HG03175 (cell line): ENCODE measurements around the gene NRG3.

Source experiments
- ATAC-seq: cut with Tn5 transposase; IDR thresholded peaks from one replicate; pipeline ENCODE4 v1.9.1; 2021; ENCODE audit warnings: mild to moderate bottlenecking, moderate library complexity; ENCODE audit not compliant: unreplicated experiment

Gene NRG3

DNA sequence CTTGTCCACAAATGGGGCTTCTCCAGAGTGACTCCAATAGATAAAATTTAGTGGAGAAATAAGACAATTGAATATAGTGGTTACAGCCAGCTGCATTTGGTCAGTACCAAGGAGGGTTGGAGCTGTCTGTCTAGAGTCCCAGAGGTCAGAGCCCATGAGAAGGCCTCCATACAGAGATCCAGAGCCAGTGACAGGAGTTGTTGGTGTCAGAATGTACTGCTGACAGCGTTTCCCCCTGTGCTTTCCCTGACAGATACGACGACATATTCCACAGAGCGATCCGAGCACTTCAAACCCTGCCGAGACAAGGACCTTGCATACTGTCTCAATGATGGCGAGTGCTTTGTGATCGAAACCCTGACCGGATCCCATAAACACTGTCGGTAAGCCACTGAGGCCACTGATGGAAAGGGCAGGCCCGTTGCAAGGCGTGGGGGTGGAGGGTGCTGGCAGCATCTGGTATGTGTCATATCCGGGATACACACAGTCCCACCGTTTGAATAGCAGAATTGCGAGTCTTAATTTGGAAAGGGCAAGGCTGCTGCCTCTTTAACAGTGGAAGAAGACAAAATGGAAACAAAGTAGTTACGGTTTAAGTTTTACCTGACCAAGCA, 483.6 kb downstream of the NRG3 start:
- ATAC-seq, result no peak

- no peak for ATAC-seq
Measured at GRCh38 chr10:82361256-82361655, 486.3 kb downstream of the NRG3 start.

DNA sequence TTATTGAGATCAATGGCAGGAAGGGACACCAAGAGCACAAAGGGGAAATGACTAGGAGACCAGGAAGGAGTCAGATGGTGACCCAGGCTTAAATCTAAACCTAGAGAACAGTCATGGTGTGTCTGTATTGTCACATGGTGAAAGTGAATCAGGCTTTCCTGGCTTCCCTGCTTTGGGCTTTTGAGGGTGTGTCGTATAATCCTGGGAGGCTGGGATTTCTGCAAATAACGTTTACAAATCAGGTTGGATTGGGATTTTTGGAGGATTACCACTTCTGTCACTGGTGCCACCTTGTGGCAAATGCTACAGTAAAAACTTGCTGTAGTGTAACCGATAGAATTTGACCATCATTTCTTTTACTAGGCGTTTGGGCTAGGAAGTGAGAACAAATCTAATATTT, 502.6 kb downstream of the NRG3 start:
- no peak for ATAC-seq

DNA sequence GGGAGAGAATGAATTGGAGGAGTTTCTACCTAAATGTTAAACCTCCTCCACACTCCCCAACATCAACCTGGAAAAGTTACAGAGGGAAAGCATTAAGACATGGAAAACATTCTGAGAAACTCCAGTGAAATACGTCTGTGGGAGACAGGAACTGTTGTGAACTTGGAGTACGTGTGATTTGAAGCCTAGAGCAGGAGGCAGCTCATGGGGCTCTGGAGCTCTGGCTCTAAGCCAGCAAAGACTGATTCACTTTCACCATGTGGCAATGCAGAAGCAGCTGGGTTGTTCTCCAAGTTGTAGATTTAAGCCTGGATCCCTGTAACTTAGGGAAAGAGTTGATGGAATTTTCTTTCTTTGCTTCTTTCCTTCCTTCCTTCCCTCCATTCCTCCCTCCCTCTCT, 503.2 kb downstream of the NRG3 start:
- no peak for ATAC-seq

GRCh38 chr10:82383350-82383749, 508.4 kb downstream of the NRG3 start:
- ATAC-seq, result no peak

DNA sequence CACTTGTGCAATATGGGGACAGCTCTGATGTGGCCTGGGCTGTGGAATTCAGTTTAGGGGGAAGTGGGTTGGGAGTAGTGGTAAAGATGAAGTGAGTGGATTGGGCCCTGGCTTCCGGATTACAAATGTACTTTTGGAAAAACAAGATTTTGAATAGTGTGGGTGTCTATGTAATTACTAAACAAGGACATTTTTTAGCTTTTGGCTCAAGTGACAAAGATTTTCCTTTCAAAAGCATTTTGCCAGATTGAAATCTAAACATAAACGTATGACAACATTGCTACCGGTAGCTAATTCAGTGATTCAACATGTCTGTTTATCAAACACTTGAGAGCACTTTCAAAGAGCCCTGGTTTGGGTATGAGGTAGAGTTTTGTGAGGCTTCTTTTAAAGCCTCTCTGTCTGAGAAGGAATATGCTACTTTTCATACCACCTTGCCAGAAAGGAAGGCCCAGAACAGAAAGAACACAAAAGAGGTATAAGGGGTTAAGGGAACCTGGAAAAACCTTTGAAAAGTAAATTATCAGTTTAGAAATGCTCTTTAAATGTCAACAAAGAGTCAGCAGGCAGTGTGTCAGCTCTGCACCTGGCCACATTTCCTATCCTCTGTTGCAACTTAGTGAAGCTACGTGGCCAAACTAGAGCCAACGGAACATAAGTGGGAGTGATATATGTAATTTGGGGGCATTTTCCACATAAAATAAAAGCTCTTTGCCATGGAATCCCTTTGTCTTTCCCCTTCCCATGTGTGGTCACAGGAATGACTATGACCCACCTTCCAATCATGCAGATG, 516.1 kb downstream of the NRG3 start:
- ATAC-seq, result no peak

GRCh38 chr10:82391971-82392370, 517.0 kb downstream of the NRG3 start:
- ATAC-seq, result no peak

DNA sequence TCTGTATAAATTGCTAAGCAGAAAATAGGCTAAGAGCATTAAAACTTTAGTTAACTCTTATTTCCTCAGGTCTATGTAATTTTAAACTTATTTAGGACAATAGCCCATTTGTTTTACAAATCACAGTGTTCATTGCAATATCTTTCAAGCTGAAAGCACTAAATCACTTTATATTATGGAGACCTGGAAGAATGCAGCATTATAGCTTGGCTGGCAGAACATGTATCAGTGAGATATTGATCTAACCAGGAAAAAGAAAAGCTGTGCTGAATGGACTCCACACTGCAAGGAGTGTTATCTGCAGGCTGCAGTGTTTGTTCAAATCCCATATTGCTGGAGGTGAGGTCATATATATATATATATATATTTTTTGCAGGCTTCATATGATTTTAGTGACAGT, 517.5 kb downstream of the NRG3 start:
- no peak for ATAC-seq

DNA sequence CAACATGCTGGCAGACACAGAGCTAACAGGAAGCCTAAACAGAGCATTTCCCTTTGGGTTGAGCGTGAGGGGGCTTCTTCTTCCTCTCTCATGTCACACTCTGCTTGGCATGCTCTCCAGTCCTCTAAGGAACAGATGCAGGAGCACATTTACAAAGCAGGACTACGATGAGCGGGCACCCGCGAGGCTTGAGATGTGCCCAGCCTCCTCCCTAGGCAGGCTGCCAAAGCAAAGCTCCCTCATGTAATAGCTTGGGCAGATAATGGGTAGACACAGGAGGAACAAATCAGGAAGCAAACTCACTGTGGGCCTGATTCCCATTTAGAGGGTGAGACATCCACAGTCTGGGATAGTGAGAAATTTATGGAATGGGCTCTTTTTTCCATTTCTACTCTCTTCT, 519.1 kb downstream of the NRG3 start:
- ATAC-seq, result no peak

GRCh38 chr10:82394987-82395386, 520.0 kb downstream of the NRG3 start:
- ATAC-seq, result no peak

DNA sequence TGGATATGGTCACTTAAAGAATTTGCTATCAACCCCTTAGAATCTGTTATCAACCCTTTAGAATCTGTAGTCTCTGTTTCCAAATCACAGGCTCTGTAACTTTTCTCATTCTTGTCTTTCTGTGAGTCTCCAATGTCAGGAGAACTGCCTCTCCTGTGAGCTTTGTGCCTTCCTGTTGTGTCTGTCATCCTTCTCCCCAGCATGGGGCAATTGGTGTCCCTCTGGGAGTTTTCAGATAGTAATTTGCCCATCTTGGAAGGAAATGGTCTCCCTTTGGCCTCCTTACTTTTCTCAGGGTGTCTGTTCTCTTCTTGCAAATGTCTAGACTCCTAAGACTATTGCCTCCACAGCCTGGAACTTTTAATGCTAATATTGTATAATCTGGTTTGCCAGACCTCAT, 521.9 kb downstream of the NRG3 start:
- ATAC-seq, result no peak

DNA sequence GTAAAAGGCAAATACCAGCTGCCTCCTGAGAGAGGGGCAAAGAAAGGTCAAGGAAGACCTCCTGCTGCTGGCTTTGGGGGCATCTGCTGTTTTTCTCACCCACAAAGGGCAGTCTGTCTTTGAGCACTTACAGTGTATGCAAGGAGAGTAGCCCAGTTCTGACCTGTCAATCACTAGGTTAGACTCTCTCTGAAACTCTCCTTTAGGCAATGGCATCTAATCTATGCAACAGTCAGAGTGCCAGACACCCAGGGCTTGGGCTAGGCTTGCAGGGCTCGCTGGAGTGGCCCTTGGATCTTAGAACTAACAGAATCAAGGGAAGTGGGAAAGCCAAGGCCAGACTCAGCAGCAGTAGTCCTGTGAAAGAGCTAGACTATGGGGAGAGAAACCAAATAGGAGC, 522.9 kb downstream of the NRG3 start:
- no peak for ATAC-seq

GRCh38 chr10:82399850-82400249, 524.9 kb downstream of the NRG3 start:
- ATAC-seq, result no peak

DNA sequence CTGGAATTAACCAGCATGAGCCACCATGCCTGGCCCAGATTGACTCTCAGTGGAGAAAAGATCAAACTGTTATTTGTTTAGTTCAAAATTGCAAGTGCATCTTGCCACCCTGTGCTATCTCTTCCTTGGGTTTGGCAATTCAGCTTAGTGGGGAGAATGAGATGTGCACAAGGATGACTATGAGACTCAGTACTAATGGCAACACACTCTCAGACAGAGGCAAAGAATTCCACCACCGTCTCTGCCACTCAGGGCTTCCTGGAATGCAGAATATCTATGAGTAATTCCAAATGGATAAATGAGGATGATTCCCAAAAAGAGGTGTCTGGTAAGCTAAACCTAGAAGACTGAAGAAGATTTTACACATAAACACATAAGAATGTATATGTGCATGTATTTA, 525.8 kb downstream of the NRG3 start:
- ATAC-seq, result no peak

DNA sequence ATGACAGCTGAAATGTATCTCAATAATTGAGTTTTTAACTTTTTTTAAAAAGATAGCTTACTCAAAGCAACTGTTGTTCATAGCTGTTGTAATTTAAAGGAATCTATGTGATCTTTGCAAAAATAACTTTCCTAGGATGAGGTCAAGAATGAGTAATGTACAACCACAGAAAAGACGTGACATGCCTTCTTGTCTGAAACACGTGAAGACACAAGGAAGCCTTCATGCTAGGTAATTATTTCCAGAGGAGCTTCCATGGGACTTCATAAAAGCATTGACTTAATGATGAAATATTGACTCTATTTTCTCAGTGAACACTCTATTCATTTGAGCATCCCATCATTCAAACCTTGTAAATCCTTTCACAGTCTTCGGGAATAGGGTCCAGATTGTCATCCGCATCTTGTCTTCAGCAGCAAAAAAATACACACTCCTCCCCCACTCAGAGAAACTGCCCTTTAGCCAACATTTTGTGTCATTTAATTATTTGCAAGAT, 528.0 kb downstream of the NRG3 start:
- no peak for ATAC-seq

DNA sequence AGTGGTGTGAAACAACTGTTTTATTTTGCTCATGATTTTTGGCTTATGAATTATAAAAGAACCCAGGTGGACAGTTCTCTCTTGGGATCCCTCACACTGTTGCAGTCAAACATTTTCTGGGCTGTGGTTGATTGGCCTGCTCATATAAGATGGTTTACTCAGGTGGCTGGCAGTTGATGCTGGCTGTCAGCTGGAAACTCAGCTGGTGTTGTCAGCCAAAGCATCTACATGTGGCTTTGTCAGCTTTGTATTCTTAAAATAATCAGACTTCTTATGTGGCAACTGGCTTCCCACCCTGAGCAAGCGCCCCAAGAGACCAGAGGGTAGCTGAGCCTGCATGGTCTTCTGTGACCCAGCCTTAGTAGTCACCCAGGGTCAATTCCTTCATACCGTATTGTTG, 534.7 kb downstream of the NRG3 start:
- no peak for ATAC-seq

GRCh38 chr10:82411416-82411815, 536.4 kb downstream of the NRG3 start:
- no peak for ATAC-seq

GRCh38 chr10:82420001-82420400, 545.0 kb downstream of the NRG3 start:
- ATAC-seq, result no peak

DNA sequence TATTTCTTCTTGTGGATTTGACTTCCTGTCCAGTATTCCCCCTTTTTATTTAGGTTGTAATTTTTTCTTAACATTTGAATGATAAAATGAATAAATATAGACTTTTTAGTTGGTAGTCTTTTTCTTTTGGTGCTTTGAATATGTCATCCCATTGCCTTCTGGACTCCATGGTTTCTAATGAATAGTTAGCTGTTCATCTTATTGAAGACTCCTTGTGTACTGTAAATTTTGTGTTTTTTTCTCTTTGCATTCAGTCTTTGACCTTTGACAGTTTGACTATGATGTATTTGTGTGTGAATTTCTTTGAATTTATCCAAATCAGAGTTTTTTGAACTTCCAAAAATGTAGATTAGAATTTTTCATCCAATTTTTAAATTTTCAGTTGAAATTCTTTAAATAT, 554.3 kb downstream of the NRG3 start:
- no peak for ATAC-seq

GRCh38 chr10:82438277-82438676, 563.3 kb downstream of the NRG3 start:
- no peak for ATAC-seq

DNA sequence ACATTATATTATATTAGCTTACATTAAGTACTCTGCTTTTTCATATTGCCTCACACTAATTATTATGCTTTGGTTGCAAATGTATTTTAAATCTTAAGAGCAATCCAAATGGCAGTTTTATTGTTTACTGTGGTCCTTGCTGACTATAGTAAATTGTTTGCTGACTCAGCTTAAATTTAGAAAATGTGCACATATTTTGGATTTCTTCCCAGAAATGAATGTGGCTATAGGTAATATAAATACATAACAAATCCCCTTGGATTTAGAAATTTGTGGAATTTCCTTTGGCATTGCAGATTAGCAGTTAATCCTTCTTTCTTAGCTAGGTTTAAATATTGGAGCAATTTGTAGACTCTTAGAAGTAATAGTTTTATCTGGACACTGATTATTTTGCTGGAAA, 565.8 kb downstream of the NRG3 start:
- no peak for ATAC-seq

DNA sequence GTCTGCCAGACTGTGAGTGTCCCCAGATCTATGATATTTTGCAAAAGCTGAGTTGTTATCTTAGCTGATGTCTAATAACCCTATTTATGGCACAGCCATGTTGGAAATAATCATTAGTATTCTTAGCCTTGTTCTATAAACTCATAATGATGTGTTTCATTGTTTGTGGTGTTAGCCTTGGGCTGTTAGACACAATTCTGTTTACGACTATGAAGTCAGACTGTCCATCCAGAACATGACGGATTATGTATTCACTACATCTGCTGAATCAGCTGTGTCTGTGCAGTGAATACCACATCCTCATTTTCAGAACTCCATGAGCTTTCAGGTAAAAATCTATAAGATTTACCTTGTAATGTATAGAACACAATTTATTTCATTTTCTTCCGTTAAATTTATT, 577.1 kb downstream of the NRG3 start:
- no peak for ATAC-seq

GRCh38 chr10:82452676-82453075, 577.7 kb downstream of the NRG3 start:
- ATAC-seq, result no peak
